HUDEP-2 (cell line): ENCODE data around the gene NHERF1.

Experiments used
- DNase-seq, 76 experiments: peaks; one replicate each; lab custom pipeline; 2025; ENCODE audit not compliant: unreplicated experiment in 76 of 76; lab: John Stamatoyannopoulos, UW

The NHERF1 gene

GRCh38 chr17:74746922-74747321 lies 1.5 kb upstream of the NHERF1 start:
- peak in 63 of 76 experiments; percentile 11 to 72 (median 50) for DNase-seq

- DNase-seq = peak in 2 of 76 experiments; percentile 71 to 77
Observed at GRCh38 chr17:74748279-74748528, 224 bp upstream of the NHERF1 start.

DNA sequence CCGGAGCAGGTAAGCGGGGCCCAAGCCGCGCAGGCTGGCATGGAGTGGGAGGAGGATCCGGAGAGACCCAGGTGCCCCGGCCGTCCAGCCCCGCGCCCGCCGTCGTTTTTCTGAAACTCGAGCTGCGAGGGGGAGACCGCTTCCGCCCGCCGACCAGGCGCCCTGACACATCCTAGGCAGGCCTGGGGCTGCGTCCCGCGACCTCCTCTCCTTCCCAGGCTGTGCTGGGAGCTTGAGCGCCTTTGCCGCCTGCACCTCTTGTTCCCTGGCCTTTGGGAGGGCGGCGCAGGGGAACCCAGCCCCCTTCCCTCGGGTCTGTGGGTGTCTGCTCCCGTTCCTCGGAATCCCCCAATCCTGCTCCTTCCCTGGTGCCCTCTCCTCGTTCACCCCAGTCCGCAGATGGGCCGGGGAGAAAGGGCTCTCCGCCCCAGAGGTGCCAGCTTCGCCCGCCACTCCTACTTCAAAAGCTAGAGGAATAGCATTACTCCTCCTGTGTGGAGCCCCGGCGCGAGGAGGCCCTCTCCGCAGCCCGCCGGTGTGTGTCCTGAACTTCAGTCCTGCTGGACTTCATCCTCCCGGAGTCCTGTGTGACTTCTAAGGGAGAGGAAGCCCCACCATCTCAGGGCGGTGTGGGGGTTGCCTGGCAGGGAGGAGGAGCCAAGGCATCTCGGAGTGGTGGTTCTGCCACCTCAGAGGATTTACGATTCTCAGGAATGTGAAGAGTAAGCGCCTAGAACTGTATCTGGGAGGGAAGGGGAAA lies 1.0 kb downstream of the NHERF1 start:
- peak in 2 of 76 experiments; percentile 35 to 45 for DNase-seq

- DNase-seq = no peak
Observed at GRCh38 chr17:74750039-74750326, 1.6 kb downstream of the NHERF1 start.

GRCh38 chr17:74750327-74751069 lies 2.1 kb downstream of the NHERF1 start:
- DNase-seq = no peak

DNA sequence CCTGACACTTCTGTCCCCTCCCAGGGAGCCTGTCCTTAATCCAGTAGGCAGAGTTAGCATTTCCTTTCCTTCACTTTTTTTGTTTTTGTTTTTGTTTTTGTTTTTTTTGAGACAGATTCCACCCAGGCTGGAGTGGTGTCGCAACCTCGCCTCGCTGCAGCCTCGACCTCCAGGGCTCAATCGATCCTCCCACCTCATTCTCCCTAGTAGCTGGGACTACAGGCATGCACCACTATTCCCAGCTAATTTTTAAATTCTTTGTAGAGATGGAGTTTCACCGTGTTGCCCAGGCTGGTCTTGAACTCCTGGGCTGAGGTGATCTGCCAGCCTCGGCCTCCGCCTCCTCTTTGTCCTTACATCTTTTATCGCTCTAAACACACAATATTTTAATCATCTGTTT lies 4.0 kb downstream of the NHERF1 start:
- DNase-seq = no peak

GRCh38 chr17:74752822-74753401 lies 4.5 kb downstream of the NHERF1 start:
- DNase-seq = no peak

DNA sequence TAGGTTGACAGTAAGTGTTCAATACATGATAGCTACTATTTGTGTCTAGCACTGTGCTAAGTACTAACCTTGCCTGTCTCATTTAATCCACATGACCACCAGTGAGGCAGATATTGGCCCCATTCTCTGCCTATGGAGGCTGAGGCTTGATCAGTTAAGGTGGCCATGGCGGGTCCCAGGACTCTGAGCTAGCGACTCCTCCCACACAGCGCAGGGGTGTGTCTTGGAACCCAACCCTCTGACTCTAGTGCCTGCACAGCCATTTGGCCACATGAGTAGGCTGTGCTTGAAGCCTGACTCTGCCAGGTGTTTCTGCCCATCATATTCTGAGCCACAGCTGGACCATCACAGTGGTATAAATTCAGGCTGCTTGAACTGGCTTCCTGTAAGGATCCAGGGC lies 6.4 kb downstream of the NHERF1 start:
- DNase-seq = peak in 72 of 76 experiments; percentile 27 to 90 (median 70)

GRCh38 chr17:74755533-74755932 lies 7.1 kb downstream of the NHERF1 start:
- DNase-seq = no peak

GRCh38 chr17:74756891-74757290 lies 8.5 kb downstream of the NHERF1 start:
- DNase-seq = no peak

- DNase-seq = no peak
Observed at GRCh38 chr17:74757502-74757901, 9.1 kb downstream of the NHERF1 start.

GRCh38 chr17:74757931-74758847 lies 9.8 kb downstream of the NHERF1 start:
- DNase-seq = peak in 2 of 76 experiments; percentile 9 to 11

DNA sequence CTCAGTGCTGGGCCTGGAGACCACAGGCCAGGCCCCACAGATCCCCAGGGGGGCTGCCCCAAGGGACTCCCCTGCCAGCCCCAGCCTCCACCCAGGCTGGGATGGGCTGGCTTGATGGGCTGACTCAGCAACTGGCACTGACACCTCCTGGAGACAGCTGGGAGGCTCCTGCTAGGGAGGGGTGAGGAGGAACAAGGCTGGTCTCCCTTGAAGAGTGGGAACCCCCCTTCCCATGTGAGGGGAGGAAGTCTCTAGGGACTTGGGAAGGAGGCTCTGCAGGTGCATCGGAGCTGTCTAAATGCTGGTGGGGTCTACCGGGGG lies 10.4 kb downstream of the NHERF1 start:
- peak in 35 of 76 experiments; percentile 5 to 54 (median 29) for DNase-seq

- peak in 4 of 76 experiments; percentile 11 to 38 (median 20) for DNase-seq
Observed at GRCh38 chr17:74759243-74759801, 10.9 kb downstream of the NHERF1 start.

DNA sequence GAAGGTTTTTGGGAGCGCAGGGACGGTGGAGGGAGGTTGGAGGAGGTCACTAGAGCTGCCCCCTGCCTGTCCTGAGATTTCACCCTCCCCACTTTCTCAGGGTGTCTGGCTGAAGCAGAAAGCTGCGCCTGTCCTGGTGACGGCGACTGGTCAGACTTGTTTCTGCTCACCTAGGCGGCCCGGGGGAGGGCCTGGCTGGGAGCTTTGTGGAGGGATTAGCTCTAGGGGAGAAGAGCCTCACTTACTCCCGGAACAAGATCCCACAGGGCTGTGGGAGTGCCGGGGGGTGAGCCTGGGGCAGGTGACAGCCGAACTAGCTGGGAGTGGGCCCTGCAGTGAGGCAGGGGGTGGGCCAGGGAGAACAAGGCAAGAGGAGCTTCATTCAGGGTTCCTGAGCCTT lies 11.5 kb downstream of the NHERF1 start:
- no peak for DNase-seq

GRCh38 chr17:74760404-74761105 lies 12.1 kb downstream of the NHERF1 start:
- DNase-seq = peak in 11 of 76 experiments; percentile 5 to 38 (median 21)

GRCh38 chr17:74761419-74761818 lies 13.0 kb downstream of the NHERF1 start:
- DNase-seq = no peak

DNA sequence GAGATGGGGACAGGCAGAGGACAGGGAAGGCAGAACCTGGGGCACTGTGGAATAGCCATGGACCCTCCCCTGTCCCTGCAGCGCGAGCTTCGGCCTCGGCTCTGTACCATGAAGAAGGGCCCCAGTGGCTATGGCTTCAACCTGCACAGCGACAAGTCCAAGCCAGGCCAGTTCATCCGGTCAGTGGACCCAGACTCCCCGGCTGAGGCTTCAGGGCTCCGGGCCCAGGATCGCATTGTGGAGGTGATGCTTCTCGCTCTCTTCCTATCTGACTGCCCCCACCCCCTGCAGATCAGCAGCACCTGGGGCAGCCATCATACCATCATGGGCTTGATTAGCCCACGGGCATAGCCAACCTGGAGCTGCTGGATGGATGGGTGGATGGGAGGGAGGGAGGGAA lies 13.5 kb downstream of the NHERF1 start:
- no peak for DNase-seq

DNA sequence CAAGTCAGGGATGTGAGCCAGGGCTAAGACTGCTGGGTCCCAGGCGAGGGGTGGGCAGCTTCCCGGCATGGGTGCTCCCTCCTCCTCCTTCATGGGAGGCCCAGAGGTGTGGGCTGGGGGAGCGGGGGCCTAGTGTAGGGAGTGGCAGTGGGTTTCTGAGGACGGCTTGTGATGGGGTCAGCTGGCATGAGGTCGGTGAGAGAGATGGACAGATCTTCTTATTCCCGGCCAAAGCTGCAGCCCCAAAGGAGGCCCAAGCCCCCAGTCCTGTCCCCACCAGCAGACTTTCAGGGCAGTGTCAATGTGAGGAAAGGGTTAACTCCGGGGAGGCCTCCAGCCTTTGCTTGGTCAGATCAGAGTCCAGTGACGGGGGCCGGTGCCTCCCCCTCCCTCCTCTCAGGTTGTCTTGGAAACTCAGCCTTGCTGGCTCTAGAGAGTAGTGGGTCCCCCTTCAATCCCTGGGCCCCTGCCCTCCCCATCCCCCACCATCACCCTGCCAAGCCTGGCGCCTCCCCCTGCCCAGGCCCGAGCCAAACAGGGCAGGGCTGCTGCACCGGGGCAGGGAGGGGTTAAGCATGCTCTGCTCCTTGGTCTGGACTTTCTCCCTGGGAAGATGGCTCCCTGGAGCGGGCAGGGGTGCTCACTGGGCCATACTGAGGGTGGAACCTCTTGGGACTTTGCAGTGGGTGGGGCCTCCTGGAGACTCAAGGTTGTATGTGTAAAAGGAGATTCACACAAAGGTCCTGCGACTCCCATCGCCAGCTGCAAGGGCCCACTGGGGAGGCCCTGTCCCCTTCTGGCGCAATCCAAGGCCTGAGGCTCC lies 15.3 kb downstream of the NHERF1 start:
- DNase-seq = no peak
